WI38 (cell line): Measurements from ENCODE around the gene KDR.

Experiments
- H3K4me3 ChIP-seq: 2 replicates; pipeline ENCODE4 v1.5.1; 2011; ENCODE audit warnings: low read depth, mild to moderate bottlenecking, control low read depth, low read length
- CTCF ChIP-seq: IDR thresholded peaks from 2 replicates; pipeline ENCODE4 v1.5.1; 2012; ENCODE audit warnings: low read depth, mild to moderate bottlenecking, control low read depth, low read length

KDR gene

GRCh38 chr4:55110131-55110530, 15.3 kb downstream of the KDR start:
- no peak overlapping the region for H3K4me3 ChIP-seq
- no peak for TF ChIP-seq CTCF

GRCh38 chr4:55107054-55107453, 18.3 kb downstream of the KDR start:
- no peak for TF ChIP-seq CTCF
- H3K4me3 ChIP-seq, result no peak overlapping the region

- TF ChIP-seq CTCF, result no peak
- no peak overlapping the region for H3K4me3 ChIP-seq
Measured at GRCh38 chr4:55103224-55103623, 22.2 kb downstream of the KDR start.

GRCh38 chr4:55099816-55100215, 25.6 kb downstream of the KDR start:
- H3K4me3 ChIP-seq, result no peak overlapping the region
- TF ChIP-seq CTCF, result no peak

GRCh38 chr4:55098456-55099204, 26.8 kb downstream of the KDR start:
- no peak for TF ChIP-seq CTCF

GRCh38 chr4:55096619-55097018, 28.8 kb downstream of the KDR start:
- no peak for TF ChIP-seq CTCF

More at GRCh38 chr4:55098456-55099204, 26.8 kb downstream of the KDR start:
- no peak overlapping the region for H3K4me3 ChIP-seq

GRCh38 chr4:55096045-55096444, 29.4 kb downstream of the KDR start:
- no peak for TF ChIP-seq CTCF
- H3K4me3 ChIP-seq, result no peak overlapping the region

More at GRCh38 chr4:55096619-55097018, 28.8 kb downstream of the KDR start:
- no peak overlapping the region for H3K4me3 ChIP-seq
